Measurements from ENCODE around the gene FBLN2.

GRCh38 chr3:13638927-13639326 is 90.0 kb downstream of the FBLN2 start:
- TF ChIP-seq CTCF (IDR thresholded peaks at IDR 0.05; ENCODE audit: low read depth, low read length) (no peak), EZH2phosphoT487 (IDR thresholded peaks at IDR 0.05; ENCODE audit: low read depth) (no peak)
